HG03354 (cell line): Measurements from ENCODE around the gene KSR2.
"Not testable (repeated sequence)": the region's sequence is repeated elsewhere in the genome, so short reads cannot be mapped to it uniquely, and the experiment has no call there.

Experiments
- ATAC-seq: cut with Tn5 transposase; IDR thresholded peaks from one replicate; pipeline ENCODE4 v1.9.1; 2021; ENCODE audit warnings: mild to moderate bottlenecking; ENCODE audit not compliant: unreplicated experiment, poor library complexity, severe bottlenecking

KSR2 gene

GRCh38 chr12:117968826-117969659, at the start of gene KSR2:
Gene KSR2, minus strand, starts transcription at chr12:117968990. Its CDS starts 735 bp downstream, at chr12:117968255.
- peak; percentile 72 for ATAC-seq

GRCh38 chr12:118017926-118018325, 49.1 kb upstream of the KSR2 start:
- no peak for ATAC-seq

GRCh38 chr12:118016424-118017264, 47.9 kb upstream of the KSR2 start, which contains the start of gene RFC5:
Gene RFC5, plus strand, starts transcription at chr12:118016703. Its CDS starts 125 bp downstream, at chr12:118016828.
- peak; percentile 97 for ATAC-seq

- no peak for ATAC-seq
These were observed 47.2 kb upstream of the KSR2 start for GRCh38 chr12:118015944-118016343.

- ATAC-seq = no peak
These were observed 46.5 kb upstream of the KSR2 start for GRCh38 chr12:118015306-118015705.

- ATAC-seq = no peak
These were observed 44.5 kb upstream of the KSR2 start for GRCh38 chr12:118013283-118013682.

GRCh38 chr12:118011961-118012360, 43.2 kb upstream of the KSR2 start:
- no peak for ATAC-seq

GRCh38 chr12:118011377-118011776, 42.6 kb upstream of the KSR2 start:
- ATAC-seq = no peak

- ATAC-seq = no peak
These were observed 42.1 kb upstream of the KSR2 start for GRCh38 chr12:118010903-118011302.

- not testable (repeated sequence) for ATAC-seq
These were observed 31.0 kb upstream of the KSR2 start for GRCh38 chr12:117999806-118000205.

- ATAC-seq = no peak
These were observed 29.9 kb upstream of the KSR2 start for GRCh38 chr12:117998719-117999118.

- ATAC-seq = no peak
These were observed 26.0 kb upstream of the KSR2 start for GRCh38 chr12:117994551-117995438.

GRCh38 chr12:117986705-117987469, 18.1 kb upstream of the KSR2 start:
- ATAC-seq = no peak

GRCh38 chr12:117985182-117985581, 16.4 kb upstream of the KSR2 start:
- no peak for ATAC-seq

GRCh38 chr12:117981267-117981666, 12.5 kb upstream of the KSR2 start:
- no peak for ATAC-seq

- ATAC-seq = no peak
These were observed 11.8 kb upstream of the KSR2 start for GRCh38 chr12:117980616-117981015.

GRCh38 chr12:117977373-117977772, 8.6 kb upstream of the KSR2 start:
- ATAC-seq = no peak

GRCh38 chr12:117975006-117975405, 6.2 kb upstream of the KSR2 start:
- no peak for ATAC-seq

- no peak for ATAC-seq
These were observed 3.5 kb upstream of the KSR2 start for GRCh38 chr12:117972301-117972700.
